T-helper 22 cell (primary cell): Measurements from ENCODE around the gene SEC62.
A peak's percentile ranks its signal among the peaks of the same experiment; 100 is the strongest.
"Not testable (repeated sequence)": the region's sequence is repeated elsewhere in the genome, so short reads cannot be mapped to it uniquely, and the experiment has no call there.

Source experiments
- DNase-seq: peaks from one replicate; pipeline ENCODE4 v3.0.0-alpha.2; 2020; ENCODE audit warnings: low read depth

SEC62 gene

GRCh38 chr3:170016057-170016456, 49.5 kb downstream of the SEC62 start:
- DNase-seq = no peak

DNA sequence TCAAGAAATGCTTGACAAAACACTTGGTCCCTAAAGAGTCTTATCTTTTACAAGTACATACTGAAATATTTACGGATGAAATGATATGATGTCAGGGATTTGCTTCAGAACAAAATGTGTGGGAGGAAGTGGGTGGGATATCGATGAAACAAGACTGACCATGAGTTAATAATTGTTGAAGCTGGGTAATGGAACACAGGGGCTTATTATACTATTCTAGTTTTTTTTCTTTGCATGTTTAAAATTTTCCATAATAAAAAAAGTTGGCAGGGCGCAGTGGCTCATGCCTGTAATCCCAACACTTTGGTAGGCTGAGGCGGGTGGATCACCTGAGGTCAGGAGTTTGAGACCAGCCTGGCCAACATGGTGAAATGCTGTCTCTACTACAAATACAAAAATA, 52.7 kb downstream of the SEC62 start:
- DNase-seq = not testable (repeated sequence)

DNA sequence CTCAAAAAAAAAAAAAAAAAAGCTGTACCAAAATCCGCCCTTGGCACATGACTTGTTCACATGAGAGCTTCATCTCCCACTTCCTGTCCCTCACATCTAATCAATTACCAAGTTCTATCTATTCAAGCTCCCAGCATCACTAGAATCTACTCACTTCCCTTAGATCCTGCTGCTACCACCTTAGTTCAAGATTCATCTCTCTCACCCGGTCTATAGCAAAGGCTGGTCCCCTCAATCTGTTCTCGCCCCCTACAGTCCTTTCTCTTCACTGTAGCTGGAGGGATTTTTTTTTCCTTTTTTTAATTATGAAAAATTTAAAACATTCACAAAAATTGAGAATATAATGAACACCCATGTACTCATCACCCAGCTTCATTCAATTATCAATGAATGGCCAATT, 54.5 kb downstream of the SEC62 start:
- DNase-seq = no peak

DNA sequence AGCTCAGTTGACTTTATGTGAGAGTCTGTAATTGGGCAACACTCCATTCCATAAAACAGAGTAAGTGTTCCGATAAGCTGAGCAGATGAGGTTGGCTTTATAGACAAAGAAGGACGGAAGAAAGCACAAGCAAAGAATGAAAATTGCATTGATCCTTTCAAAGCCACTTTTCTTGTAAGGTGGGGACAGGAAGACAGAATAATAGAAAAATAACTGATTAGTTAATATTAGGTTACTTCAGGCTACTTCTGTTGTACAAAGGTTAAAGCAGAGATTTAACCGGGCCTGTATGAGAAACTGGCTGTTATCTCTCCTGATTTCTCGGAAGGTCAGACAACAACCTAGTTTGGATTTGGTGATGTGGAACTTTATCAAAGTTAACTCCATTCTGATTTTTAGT, 55.7 kb downstream of the SEC62 start:
- DNase-seq = no peak

- DNase-seq = no peak
These were observed 56.6 kb downstream of the SEC62 start for GRCh38 chr3:170023165-170023564.

- no peak for DNase-seq
These were observed 58.0 kb downstream of the SEC62 start for GRCh38 chr3:170024581-170024980.

GRCh38 chr3:170027233-170028102, 60.9 kb downstream of the SEC62 start:
- DNase-seq = no peak

- DNase-seq = peak; percentile 37
These were observed 66.9 kb downstream of the SEC62 start for GRCh38 chr3:170033489-170033888.

DNA sequence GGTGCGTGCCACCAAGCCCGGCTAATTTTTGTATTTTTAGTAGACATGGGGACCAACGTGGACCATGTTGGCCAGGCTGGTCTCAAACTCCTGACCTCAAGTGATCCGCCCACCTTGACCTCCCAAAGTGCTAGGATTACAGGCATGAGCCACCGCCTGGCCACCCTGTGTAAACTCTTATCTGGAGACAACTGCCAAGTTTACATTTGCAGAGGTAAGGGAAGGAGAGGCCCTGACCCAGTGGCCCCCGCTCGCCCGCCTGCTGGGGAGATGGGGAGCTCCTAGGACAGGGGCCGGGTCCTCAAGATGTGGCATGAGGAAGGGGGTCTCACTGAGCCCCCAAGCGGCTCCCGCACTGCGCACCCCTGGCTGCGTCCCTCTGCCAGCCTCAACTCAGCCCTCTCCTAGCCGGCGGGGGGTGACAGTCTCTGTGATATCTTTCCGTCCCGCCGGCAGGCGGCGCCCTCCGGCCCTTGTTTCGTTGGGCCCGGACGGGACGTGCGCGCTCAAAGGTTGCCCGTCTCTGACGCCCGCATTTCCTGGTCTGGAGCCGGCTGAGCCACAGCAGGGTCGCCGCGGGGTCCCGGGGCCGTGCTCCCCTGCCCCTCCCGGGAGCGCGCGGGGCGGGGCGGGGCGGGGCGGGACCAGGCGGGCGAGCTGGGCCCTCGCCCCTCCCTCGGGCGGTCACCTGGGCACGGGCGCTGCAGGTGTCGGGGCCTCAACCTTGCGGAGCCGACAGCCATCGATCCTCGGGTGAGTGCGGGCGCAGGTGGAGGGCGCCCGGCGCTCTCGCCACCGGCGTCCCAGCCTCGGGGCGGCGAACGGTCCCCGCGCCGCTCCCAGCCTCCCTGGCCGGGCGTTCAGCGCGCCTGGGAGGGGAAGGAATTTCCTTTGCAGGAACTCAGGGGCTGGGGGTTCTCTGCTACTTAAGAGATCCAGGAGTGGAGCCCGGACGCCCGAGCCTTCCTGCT, 71.1 kb downstream of the SEC62 start, which contains the start of gene GPR160:
TSS of gene GPR160 (plus strand) at position 533 of the 971 bp plus-strand sequence. CDS start 45,978 bp downstream, outside the sequence.
- DNase-seq = peak; percentile 57

DNA sequence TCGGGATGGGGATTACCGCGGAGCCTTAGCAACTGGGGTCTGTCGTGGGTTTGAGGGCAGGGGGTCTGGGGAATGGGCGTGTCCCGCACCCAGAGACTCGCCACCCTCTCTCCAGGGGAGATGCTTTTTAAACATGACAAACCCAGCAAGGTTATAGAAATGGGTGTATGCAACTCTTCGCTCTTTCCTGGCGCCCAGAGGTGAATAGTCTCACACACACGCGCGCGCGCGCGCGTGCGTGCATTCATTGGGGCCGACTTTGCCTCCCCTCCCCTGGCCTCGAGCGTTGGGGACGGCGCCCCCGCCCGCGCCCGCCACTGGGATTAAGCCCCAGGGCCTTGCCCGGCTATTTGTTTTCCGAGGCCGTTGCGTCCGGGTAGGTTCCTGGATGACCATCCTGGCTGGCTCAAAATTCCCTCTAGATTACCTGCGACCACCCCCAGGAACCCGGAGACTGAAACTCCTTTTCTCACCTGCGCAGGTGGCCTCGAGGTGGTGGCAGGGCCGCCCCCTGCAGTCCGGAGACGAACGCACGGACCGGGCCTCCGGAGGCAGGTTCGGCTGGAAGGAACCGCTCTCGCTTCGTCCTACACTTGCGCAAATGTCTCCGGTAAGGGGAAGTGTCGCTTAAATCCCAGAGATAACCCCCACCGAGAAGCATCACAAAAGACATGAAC, 72.0 kb downstream of the SEC62 start:
- no peak for DNase-seq

GRCh38 chr3:170040418-170040817, 73.8 kb downstream of the SEC62 start:
- DNase-seq = no peak

GRCh38 chr3:170043506-170043905, 76.9 kb downstream of the SEC62 start:
- no peak for DNase-seq

GRCh38 chr3:170044271-170044670, 77.7 kb downstream of the SEC62 start:
- DNase-seq = no peak

DNA sequence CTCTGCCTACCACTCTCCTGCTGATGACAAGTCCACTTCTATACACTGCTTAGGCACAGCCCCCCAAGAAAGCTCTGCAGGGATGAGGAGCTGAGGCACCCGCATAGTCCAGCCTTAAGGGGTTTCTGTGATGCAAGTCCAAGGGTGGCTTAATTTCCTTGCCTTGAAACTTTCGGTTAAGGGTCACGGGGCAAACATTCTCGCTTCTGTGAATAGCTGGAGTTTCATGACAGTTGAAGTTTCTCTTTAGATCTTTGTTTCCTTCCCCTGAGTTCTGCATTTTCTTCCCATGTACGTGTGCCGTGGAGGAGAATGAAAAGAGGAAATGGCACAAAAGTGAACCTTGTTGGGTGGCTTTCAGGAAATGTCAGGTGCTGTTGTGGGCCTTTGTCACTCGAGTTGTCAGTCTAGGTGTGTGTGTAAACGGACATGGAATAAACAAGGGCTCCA, 78.2 kb downstream of the SEC62 start:
- no peak for DNase-seq

DNA sequence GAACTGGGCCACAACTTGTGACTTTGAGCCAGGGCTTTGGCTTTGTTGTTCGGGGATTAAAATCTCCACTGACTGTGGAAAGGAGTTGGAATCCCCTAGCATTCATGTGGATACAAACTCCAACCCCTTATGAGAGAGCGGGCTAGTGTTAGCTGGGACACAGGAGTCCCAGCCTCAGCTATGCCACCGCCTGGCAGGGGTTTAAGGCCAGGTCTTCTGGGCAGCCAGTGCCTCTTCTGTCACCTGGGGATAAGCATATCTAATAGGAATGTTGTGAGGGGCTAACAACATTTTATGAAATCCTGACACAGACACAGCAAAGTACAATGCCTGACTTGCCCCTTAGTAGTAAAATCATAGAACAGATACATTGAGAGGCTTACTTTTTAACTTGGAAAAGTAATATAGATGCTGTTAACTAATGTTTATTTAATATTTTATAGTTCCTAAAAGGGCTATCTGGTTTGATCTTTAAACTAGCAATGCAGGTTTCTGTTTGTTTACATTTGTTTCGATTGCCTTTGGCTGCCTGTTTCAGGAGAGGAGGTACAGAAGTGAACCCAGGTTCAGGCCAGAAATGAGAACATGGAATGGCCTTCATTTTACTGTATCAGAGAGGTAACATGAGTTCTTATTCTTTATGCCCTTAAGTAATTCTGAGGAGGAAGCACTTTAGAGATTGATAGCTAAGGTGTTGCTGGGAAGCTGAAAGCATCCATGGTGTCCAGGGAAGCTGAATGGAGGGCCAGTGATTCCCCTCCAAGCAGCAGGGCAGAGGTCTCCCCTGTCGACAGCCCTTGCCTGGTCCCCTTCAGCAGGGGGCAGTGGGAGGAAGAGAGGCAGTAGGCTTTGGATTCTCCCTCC, 79.9 kb downstream of the SEC62 start:
- DNase-seq = no peak

- no peak for DNase-seq
These were observed 80.5 kb downstream of the SEC62 start for GRCh38 chr3:170047133-170047404.
